WTC11 (cell line): Measurements from ENCODE around the gene TRAF7. TPM values are rescaled to one million over a fixed set of nuclear protein-coding genes. Genes with fewer than 3 reads are reported as not detected.
A peak's percentile ranks its signal among the peaks of the same experiment; 100 is the strongest.

Source experiments
- ATAC-seq: fragments of 200-7000 bp; cut with Tn5 transposase; 2 replicates; pipeline ENCODE4 v1.10.0; 2021; ENCODE audit warnings: mild to moderate bottlenecking, moderate library complexity
- CTCF ChIA-PET: fragments of 300-600 bp; sonication (Branson Sonifier 250); formaldehyde crosslinking; loops from one replicate; lab custom pipeline; 2021; ENCODE audit warnings: antibody characterized with exemption; lab: Charles Lee
- POLR2A ChIA-PET: fragments of 350-600 bp; sonication (Branson Sonifier 250); formaldehyde crosslinking; loops from one replicate; lab custom pipeline; 2021; ENCODE audit warnings: antibody characterized with exemption; lab: Charles Lee
- DNase-seq: peaks from one replicate; pipeline ENCODE4 v3.0.0; 2021; ENCODE audit warnings: low spot score
- H3K27ac Mint-ChIP-seq: 2 replicates; pipeline ENCODE4 v1.8.0; 2021; ENCODE audit warnings: mixed read lengths
- H3K27me3 Mint-ChIP-seq: 2 replicates; pipeline ENCODE4 v1.8.0; 2021; ENCODE audit warnings: low read depth, mild to moderate bottlenecking, moderate library complexity, mixed read lengths
- H3K36me3 Mint-ChIP-seq: 2 replicates; pipeline ENCODE4 v1.8.0; 2021; ENCODE audit warnings: mixed read lengths
- H3K4me1 Mint-ChIP-seq: 2 replicates; pipeline ENCODE4 v1.8.0; 2022; ENCODE audit warnings: mixed read lengths
- H3K4me3 Mint-ChIP-seq: 2 replicates; pipeline ENCODE4 v1.8.0; 2021; ENCODE audit warnings: mild to moderate bottlenecking, moderate library complexity, mixed read lengths
- H3K9me3 Mint-ChIP-seq: 2 replicates; pipeline ENCODE4 v1.8.0; 2021; ENCODE audit warnings: mixed read lengths
- ATF1 ChIP-seq: sonication (generic); formaldehyde crosslinking; IDR thresholded peaks from 2 replicates; pipeline ENCODE4 v1.8.1; 2023; ENCODE audit warnings: mild to moderate bottlenecking, moderate library complexity, missing genetic modification reagents
- ATF2 ChIP-seq: sonication (generic); formaldehyde crosslinking; IDR thresholded peaks from 2 replicates; pipeline ENCODE4 v1.8.1; 2022; ENCODE audit warnings: low read depth, missing genetic modification reagents, borderline replicate concordance
- CREM ChIP-seq: sonication (generic); formaldehyde crosslinking; IDR thresholded peaks from 2 replicates; pipeline ENCODE4 v1.8.1; 2022; ENCODE audit warnings: mild to moderate bottlenecking, missing genetic modification reagents, moderate library complexity
- CTCF ChIP-seq: fragments of 200-600 bp; IDR thresholded peaks from 2 replicates; pipeline ENCODE4 v1.8.0; 2022; ENCODE audit warnings: antibody characterized with exemption
- E2F5 ChIP-seq: sonication (generic); formaldehyde crosslinking; IDR thresholded peaks from 2 replicates; pipeline ENCODE4 v1.8.1; 2022; ENCODE audit warnings: mild to moderate bottlenecking, moderate library complexity, missing genetic modification reagents
- ESRRA ChIP-seq: sonication (generic); formaldehyde crosslinking; IDR thresholded peaks from 2 replicates; pipeline ENCODE4 v1.8.1; 2022; ENCODE audit warnings: mild to moderate bottlenecking, missing genetic modification reagents, borderline replicate concordance
- FOXP4 ChIP-seq: sonication (generic); formaldehyde crosslinking; IDR thresholded peaks from 2 replicates; pipeline ENCODE4 v1.8.0; 2022; ENCODE audit warnings: mild to moderate bottlenecking, missing genetic modification reagents
- GABPB1 ChIP-seq: sonication (generic); formaldehyde crosslinking; IDR thresholded peaks from 2 replicates; pipeline ENCODE4 v1.8.1; 2023; ENCODE audit warnings: mild to moderate bottlenecking, missing genetic modification reagents
- GTF2I ChIP-seq: fragments of 250-450 bp; sonication (Bioruptor Pico); conservative IDR thresholded peaks from 2 replicates; pipeline ENCODE4 v1.4.0; 2021; ENCODE audit warnings: mild to moderate bottlenecking
- HMGXB4 ChIP-seq: sonication (generic); formaldehyde crosslinking; IDR thresholded peaks from 2 replicates; pipeline ENCODE4 v1.8.1; 2023; ENCODE audit warnings: mild to moderate bottlenecking, moderate library complexity, missing genetic modification reagents
- RELA ChIP-seq: sonication (generic); formaldehyde crosslinking; IDR thresholded peaks from 2 replicates; pipeline ENCODE4 v1.8.1; 2022; ENCODE audit warnings: missing genetic modification reagents, mild to moderate bottlenecking, borderline replicate concordance
- SMAD3 ChIP-seq: sonication (generic); formaldehyde crosslinking; IDR thresholded peaks from 2 replicates; pipeline ENCODE4 v1.8.0; 2022; ENCODE audit warnings: missing genetic modification reagents, mild to moderate bottlenecking, borderline replicate concordance
- SMAD4 ChIP-seq: sonication (generic); formaldehyde crosslinking; IDR thresholded peaks from 2 replicates; pipeline ENCODE4 v1.8.0; 2022; ENCODE audit warnings: mild to moderate bottlenecking, missing genetic modification reagents
- SOX15 ChIP-seq: fragments of 250-450 bp; sonication (Bioruptor Pico); IDR thresholded peaks from 2 replicates; pipeline ENCODE4 v1.9.0; 2021; ENCODE audit warnings: mild to moderate bottlenecking
- ZMAT4 ChIP-seq: fragments of 250-450 bp; sonication (Bioruptor Pico); IDR thresholded peaks from 2 replicates; pipeline ENCODE4 v1.9.0; 2021; ENCODE audit warnings: mild to moderate bottlenecking
- ZNF512 ChIP-seq: sonication (generic); formaldehyde crosslinking; IDR thresholded peaks from 2 replicates; pipeline ENCODE4 v1.8.1; 2022; ENCODE audit warnings: missing genetic modification reagents, borderline replicate concordance
- ZNF532 ChIP-seq: fragments of 250-450 bp; sonication (Bioruptor Pico); IDR thresholded peaks from 2 replicates; pipeline ENCODE4 v1.9.0; 2021; ENCODE audit warnings: mild to moderate bottlenecking, borderline replicate concordance
- total RNA-seq: library from RNA; stranded (reverse); gene quantifications from 3 replicates; pipeline ENCODE4 v1.2.3, GENCODE V29; 2021

Gene TRAF7
- total RNA-seq, 1 experiment from 2014 or later, result 148 TPM

- TF ChIP-seq SMAD3 (no peak), ZMAT4 (CRISPR knock-in tag) (no peak), GABPB1 (CRISPR knock-in tag) (no peak), RELA (CRISPR knock-in tag) (no peak), CREM (no peak), HMGXB4 (CRISPR knock-in tag) (no peak), CTCF (no peak), ATF1 (no peak), ATF2 (CRISPR knock-in tag) (no peak), SMAD4 (no peak), SOX15 (CRISPR knock-in tag) (no peak), ZNF512 (CRISPR knock-in tag) (no peak), E2F5 (CRISPR knock-in tag) (no peak)
- Mint-ChIP-seq H3K4me1 (peaks cover 4% of the 10 kb centered on the region; the same call in 1 of the 2 replicates), H3K4me3 (no peak overlapping the region), H3K27me3 (peaks cover 24% of the 10 kb centered on the region), H3K36me3 (no peaks in the 10 kb centered on the region), H3K9me3 (no peaks in the 10 kb centered on the region), H3K27ac (no peak overlapping the region)
- ChIA-PET POLR2A (interaction anchor here (0.7 to 1.9 kb wide), 3 partner anchors 17 to 95 kb away, joined by 3 to 12 read pairs (median 5); partner anchors contain the start of genes BRICD5 and ECI1), CTCF (interaction anchor here (0.6 to 3.5 kb wide), 39 partner anchors 9 to 343 kb away, joined by 3 to 62 read pairs (median 4); partner anchors contain the start of genes AMDHD2, BRICD5, CCNF and DNASE1L2)
- ATAC-seq (no peak), DNase-seq (no peak)
Observed at GRCh38 chr16:2194166-2194834, 38.7 kb downstream of the TRAF7 start.

GRCh38 chr16:2194852-2195321 is 39.3 kb downstream of the TRAF7 start:
- ATAC-seq (peak; percentile 73), DNase-seq (peak; percentile 73)
- POLR2A ChIA-PET, result interaction anchor here (0.7 to 1.9 kb wide), 4 partner anchors 16 to 94 kb away, joined by 3 to 12 read pairs (median 4); partner anchors contain the start of genes BRICD5, ECI1 and PGP
- Mint-ChIP-seq H3K4me1 (peaks cover 4% of the 10 kb centered on the region; the same call in 1 of the 2 replicates), H3K9me3 (no peaks in the 10 kb centered on the region), H3K36me3 (no peaks in the 10 kb centered on the region), H3K4me3 (peak overlapping the region; percentile 66), H3K27ac (no peak overlapping the region), H3K27me3 (peaks cover 27% of the 10 kb centered on the region)
- CTCF ChIA-PET, result interaction anchor here (0.5 to 3.5 kb wide), 52 partner anchors 9 to 356 kb away, joined by 3 to 62 read pairs (median 4); partner anchors contain the start of genes AMDHD2, BRICD5, CCNF and CEMP1
- TF ChIP-seq ESRRA, result peak; percentile 31; the same call in 1 of the 2 replicates
- peak; percentile 93 for TF ChIP-seq GTF2I (CRISPR knock-in tag)
- no peak for TF ChIP-seq ZNF532 (CRISPR knock-in tag)
- 0 out of 2 replicates have a peak, but pooled peaks have one; percentile 16 for TF ChIP-seq FOXP4 (CRISPR knock-in tag)
